HL-60/S4 treated with retinoic acid at 250 ng/mL for 4 days and 3 days (cell line): ENCODE results near the gene ZNF385D.

Experiments used
- in situ Hi-C: fragments of 300-500 bp; cut with MboI; formaldehyde crosslinking; loops from 2 replicates; pipeline ENCODE4 v1.7.0; 2022; ENCODE audit warnings: low sequenced_read_pairs

Gene ZNF385D

GRCh38 chr3:21682206-21682605 is 68.8 kb downstream of the ZNF385D start:
- in situ Hi-C loops: no loop called here

GRCh38 chr3:21673393-21673792 is 77.6 kb downstream of the ZNF385D start:
- in situ Hi-C loops: no loop called here

GRCh38 chr3:21672303-21672702 is 78.7 kb downstream of the ZNF385D start:
- in situ Hi-C loops: no loop called here

- in situ Hi-C loops: no loop called here
Observed at GRCh38 chr3:21670386-21670785, 80.6 kb downstream of the ZNF385D start.

- in situ Hi-C loops: no loop called here
Observed at GRCh38 chr3:21668012-21668411, 83.0 kb downstream of the ZNF385D start.

- in situ Hi-C loops: no loop called here
Observed at GRCh38 chr3:21665444-21666100, 85.4 kb downstream of the ZNF385D start.

- in situ Hi-C loops: no loop called here
Observed at GRCh38 chr3:21664996-21665395, 86.0 kb downstream of the ZNF385D start.

- in situ Hi-C loops: no loop called here
Observed at GRCh38 chr3:21662403-21662802, 88.6 kb downstream of the ZNF385D start.

- in situ Hi-C loops: no loop called here
Observed at GRCh38 chr3:21654662-21655061, 96.3 kb downstream of the ZNF385D start.

GRCh38 chr3:21654241-21654640 is 96.8 kb downstream of the ZNF385D start:
- in situ Hi-C loops: no loop called here

- in situ Hi-C loops: no loop called here
Observed at GRCh38 chr3:21649519-21649918, 101.5 kb downstream of the ZNF385D start.

- in situ Hi-C loops: no loop called here
Observed at GRCh38 chr3:21647961-21648360, 103.0 kb downstream of the ZNF385D start.

- in situ Hi-C loops: no loop called here
Observed at GRCh38 chr3:21645121-21645897, 105.7 kb downstream of the ZNF385D start.

GRCh38 chr3:21644268-21644667 is 106.7 kb downstream of the ZNF385D start:
- in situ Hi-C loops: no loop called here

- in situ Hi-C loops: no loop called here
Observed at GRCh38 chr3:21643752-21644151, 107.3 kb downstream of the ZNF385D start.

- in situ Hi-C loops: no loop called here
Observed at GRCh38 chr3:21642433-21642832, 108.6 kb downstream of the ZNF385D start.

GRCh38 chr3:21641959-21642358 is 109.1 kb downstream of the ZNF385D start:
- in situ Hi-C loops: no loop called here

- in situ Hi-C loops: no loop called here
Observed at GRCh38 chr3:21638488-21638887, 112.5 kb downstream of the ZNF385D start.

- in situ Hi-C loops: no loop called here
Observed at GRCh38 chr3:21634112-21634511, 116.9 kb downstream of the ZNF385D start.

- in situ Hi-C loops: no loop called here
Observed at GRCh38 chr3:21624524-21624923, 126.5 kb downstream of the ZNF385D start.

- in situ Hi-C loops: no loop called here
Observed at GRCh38 chr3:21621181-21621651, 129.8 kb downstream of the ZNF385D start.

GRCh38 chr3:21620511-21621155 is 130.4 kb downstream of the ZNF385D start:
- in situ Hi-C loops: no loop called here
